ENCODE results near the gene COIL. TPM values are rescaled to one million over a fixed set of nuclear protein-coding genes. Genes with fewer than 3 reads are reported as not detected.
"Not testable (repeated sequence)": the region's sequence is repeated elsewhere in the genome, so short reads cannot be mapped to it uniquely, and the experiment has no call there.

COIL gene
- total and polyA plus RNA-seq, 3 experiments from 2014 or later, result 13.4 to 23.5 (median 22.3) TPM

DNA sequence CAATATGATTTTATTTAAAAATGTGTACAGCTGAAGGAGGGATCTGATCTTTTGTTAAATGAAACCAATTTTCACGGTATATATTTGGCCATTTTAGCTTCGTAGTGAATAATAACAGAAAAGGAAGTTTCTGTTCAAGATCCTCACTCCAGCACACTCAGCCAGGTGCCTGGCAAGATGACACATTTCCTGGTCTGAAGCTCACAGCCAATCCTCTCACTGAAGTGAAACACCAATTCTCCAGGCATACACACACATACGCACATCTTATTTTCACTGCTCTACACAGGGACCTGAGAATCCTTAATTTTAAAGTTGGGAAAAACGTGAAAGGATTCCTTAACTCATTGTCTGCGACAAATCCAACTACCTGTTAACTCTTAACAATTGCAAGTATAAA, 22.6 kb downstream of the COIL start:
- H3K27ac ChIP-seq (ENCODE audit: low read depth, low read length); H3K4me3 ChIP-seq (ENCODE audit: low read length); H3K27me3 Mint-ChIP-seq; DNase-seq; H3K4me3 Mint-ChIP-seq; H3K4me1 ChIP-seq (ENCODE audit: insufficient read depth, low read length); H3K4me1 Mint-ChIP-seq; H3K9me3 Mint-ChIP-seq; H3K27me3 ChIP-seq (ENCODE audit: insufficient read depth, low read length, poor library complexity, severe bottlenecking); POLR2A ChIA-PET; H3K9me3 ChIP-seq (ENCODE audit: low read length): not testable (repeated sequence)
- H3K36me3 Mint-ChIP-seq, result peaks cover 23 to 83% (median 39%) of the 10 kb centered on the region in 3 donors
- peak overlapping the region in 1 of 8 donors; percentile 23 for H3K27ac Mint-ChIP-seq
- peaks cover 33% of the 10 kb centered on the region for H3K36me3 ChIP-seq (ENCODE audit: insufficient read depth, low read length)
- CTCF ChIA-PET, result interaction anchor here (0.6 kb wide), 1 partner anchor 44 kb away, joined by 3 read pairs; no protein-coding TSS in a partner anchor

DNA sequence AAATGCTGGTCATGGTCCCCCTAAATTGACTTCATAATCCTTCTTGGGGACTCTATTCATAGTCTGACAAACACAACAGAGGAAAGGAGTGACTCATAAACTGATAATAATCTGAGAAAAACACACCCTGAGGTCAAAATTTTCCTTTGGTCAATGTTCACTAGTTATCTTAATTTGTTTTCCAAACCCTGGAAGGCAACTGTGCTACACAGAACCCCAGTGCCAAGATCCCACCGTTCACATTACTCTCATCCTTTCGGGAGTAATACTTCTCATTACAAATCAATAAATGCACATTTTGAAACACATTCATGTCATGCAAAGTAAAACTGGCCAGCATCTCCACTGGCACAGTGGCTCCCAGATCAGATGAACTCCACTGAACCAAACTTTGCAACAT, 23.2 kb downstream of the COIL start:
- POLR2A ChIA-PET, result no interaction called here

DNA sequence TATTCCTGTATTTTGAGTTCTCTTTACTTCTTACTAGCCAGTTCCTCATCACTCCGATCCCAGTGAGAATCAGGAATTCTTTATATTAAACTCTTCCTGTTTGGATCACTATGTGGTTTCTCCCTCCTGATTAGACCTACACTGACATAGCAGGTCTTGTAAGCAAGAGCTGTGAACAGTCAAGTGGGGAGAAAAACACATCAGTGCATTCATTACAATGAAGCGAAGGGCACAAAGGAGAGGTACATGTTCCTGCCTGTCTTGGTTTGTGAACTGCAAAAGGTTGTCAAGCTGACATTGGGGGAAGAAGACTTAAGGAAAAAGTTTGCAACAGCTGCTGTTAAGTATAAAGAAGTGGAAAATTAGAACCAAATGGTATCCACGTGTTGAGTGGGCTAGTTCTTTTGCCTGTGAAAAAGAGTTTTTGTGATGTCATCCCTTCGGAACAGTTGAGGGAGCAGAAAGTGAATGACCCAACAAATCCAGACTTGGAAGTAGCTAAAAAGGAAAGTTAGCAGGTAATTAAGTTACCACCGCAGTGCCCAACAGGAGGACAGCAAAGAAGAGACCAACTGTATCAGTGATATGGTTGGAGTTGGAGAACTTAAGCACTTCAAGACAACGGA, 24.0 kb downstream of the COIL start:
- Histone ChIP-seq H3K27me3 (ENCODE audit: insufficient read depth, low read length, poor library complexity, severe bottlenecking) (no peaks in the 10 kb centered on the region), H3K4me1 (ENCODE audit: insufficient read depth, low read length) (no peaks in the 10 kb centered on the region), H3K4me3 (ENCODE audit: low read length) (no peak overlapping the region), H3K36me3 (ENCODE audit: insufficient read depth, low read length) (peaks cover 26% of the 10 kb centered on the region), H3K27ac (ENCODE audit: low read depth, low read length) (no peak overlapping the region), H3K9me3 (ENCODE audit: low read length) (no peaks in the 10 kb centered on the region)
- POLR2A ChIA-PET, result no interaction called here
- Mint-ChIP-seq H3K4me3 (no peak overlapping the region), H3K9me3 (no peaks in the 10 kb centered on the region), H3K27ac (no peak overlapping the region), H3K36me3 (peaks cover 21 to 73% (median 35%) of the 10 kb centered on the region in 3 donors), H3K27me3 (no peaks in the 10 kb centered on the region), H3K4me1 (no peaks in the 10 kb centered on the region)
- CTCF ChIA-PET, result interaction anchor here (1.6 kb wide), 1 partner anchor 119 kb away, joined by 4 read pairs; no protein-coding TSS in a partner anchor
- DNase-seq, result no peak

More for the DNA sequence above, 23.2 kb downstream of the COIL start:
- no peaks in the 10 kb centered on the region for H3K27me3 ChIP-seq (ENCODE audit: insufficient read depth, low read length, poor library complexity, severe bottlenecking)
- no peaks in the 10 kb centered on the region for H3K4me1 Mint-ChIP-seq
- DNase-seq, result no peak
- no peaks in the 10 kb centered on the region for H3K9me3 ChIP-seq (ENCODE audit: low read length)
- peaks cover 31% of the 10 kb centered on the region for H3K36me3 ChIP-seq (ENCODE audit: insufficient read depth, low read length)
- H3K4me3 Mint-ChIP-seq, result no peak overlapping the region
- no peaks in the 10 kb centered on the region for H3K9me3 Mint-ChIP-seq
- CTCF ChIA-PET, result interaction anchor here (0.6 kb wide), 1 partner anchor 43 kb away, joined by 3 read pairs; no protein-coding TSS in a partner anchor
- H3K4me1 ChIP-seq (ENCODE audit: insufficient read depth, low read length), result no peaks in the 10 kb centered on the region
- H3K27ac ChIP-seq (ENCODE audit: low read depth, low read length), result no peak overlapping the region
- no peak overlapping the region for H3K4me3 ChIP-seq (ENCODE audit: low read length)
- H3K27me3 Mint-ChIP-seq, result no peaks in the 10 kb centered on the region
- H3K27ac Mint-ChIP-seq, result no peak overlapping the region
- peaks cover 23 to 79% (median 36%) of the 10 kb centered on the region in 3 donors for H3K36me3 Mint-ChIP-seq

DNA sequence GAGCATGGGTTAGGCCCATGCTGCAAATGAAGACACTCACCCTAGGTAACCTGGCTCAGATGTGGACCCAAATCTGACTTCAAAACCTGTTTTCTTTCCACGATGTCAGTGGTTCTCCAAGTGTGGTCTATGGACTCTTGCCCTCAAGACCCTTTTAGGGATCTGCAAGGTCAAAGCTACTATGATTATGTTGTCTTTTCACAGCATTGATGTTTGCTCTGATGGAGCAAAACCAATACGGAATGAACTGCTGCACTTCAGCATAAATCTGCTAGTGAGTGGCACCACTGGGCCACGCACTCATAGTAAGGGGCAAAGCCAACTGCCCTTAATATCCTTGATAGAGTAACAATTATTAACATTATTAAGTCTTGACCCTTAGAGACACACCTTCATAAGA, 25.4 kb downstream of the COIL start:
- no peak overlapping the region for H3K27ac ChIP-seq (ENCODE audit: low read depth, low read length)
- no peaks in the 10 kb centered on the region for H3K27me3 ChIP-seq (ENCODE audit: insufficient read depth, low read length, poor library complexity, severe bottlenecking)
- ChIA-PET POLR2A (no interaction called here), CTCF (interaction anchor here (1.2 to 1.6 kb wide), 3 partner anchors 25 to 118 kb away, joined by 3 to 5 read pairs (median 4); no protein-coding TSS in a partner anchor)
- peaks cover 0 to 4% (median 0%) of the 10 kb centered on the region in 5 donors for H3K9me3 Mint-ChIP-seq
- H3K4me1 ChIP-seq (ENCODE audit: insufficient read depth, low read length), result no peaks in the 10 kb centered on the region
- no peaks in the 10 kb centered on the region for H3K9me3 ChIP-seq (ENCODE audit: low read length)
- peaks cover 21% of the 10 kb centered on the region for H3K36me3 ChIP-seq (ENCODE audit: insufficient read depth, low read length)
- no peak for DNase-seq
- H3K4me1 Mint-ChIP-seq, result no peaks in the 10 kb centered on the region
- H3K36me3 Mint-ChIP-seq, result peaks cover 21 to 61% (median 31%) of the 10 kb centered on the region in 3 donors
- no peaks in the 10 kb centered on the region for H3K27me3 Mint-ChIP-seq
- H3K27ac Mint-ChIP-seq, result no peak overlapping the region
- H3K4me3 Mint-ChIP-seq, result no peak overlapping the region
- H3K4me3 ChIP-seq (ENCODE audit: low read length), result no peak overlapping the region

DNA sequence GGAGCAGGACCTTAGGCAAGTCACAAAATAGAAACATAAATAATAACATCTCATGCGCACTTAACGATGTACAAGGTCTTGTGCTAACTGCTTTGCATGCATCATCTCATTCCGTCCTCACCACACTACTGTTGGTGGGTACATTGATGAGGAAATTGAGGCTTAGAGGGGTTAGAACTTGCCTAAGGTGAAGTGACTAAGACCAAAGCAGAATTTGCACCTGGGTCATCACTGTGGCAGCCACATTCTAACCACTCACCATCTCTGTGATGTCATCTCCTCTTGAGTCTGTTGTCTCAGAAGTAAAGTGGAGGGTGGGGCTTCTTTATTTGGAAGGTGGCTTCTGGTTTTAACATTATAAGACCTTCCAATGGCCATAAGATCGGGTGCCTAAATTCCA, 26.6 kb downstream of the COIL start:
- Histone ChIP-seq H3K9me3 (ENCODE audit: low read length) (no peaks in the 10 kb centered on the region), H3K36me3 (ENCODE audit: insufficient read depth, low read length) (peaks cover 21% of the 10 kb centered on the region), H3K27me3 (ENCODE audit: insufficient read depth, low read length, poor library complexity, severe bottlenecking) (no peaks in the 10 kb centered on the region), H3K27ac (ENCODE audit: low read depth, low read length) (no peak overlapping the region), H3K4me1 (ENCODE audit: insufficient read depth, low read length) (no peaks in the 10 kb centered on the region), H3K4me3 (ENCODE audit: low read length) (no peak overlapping the region)
- Mint-ChIP-seq H3K4me3 (no peak overlapping the region), H3K27me3 (no peaks in the 10 kb centered on the region), H3K4me1 (no peaks in the 10 kb centered on the region), H3K27ac (no peak overlapping the region), H3K9me3 (peaks cover 0 to 14% (median 2%) of the 10 kb centered on the region in 5 donors), H3K36me3 (peaks cover 26 to 54% (median 27%) of the 10 kb centered on the region in 3 donors)
- ChIA-PET POLR2A (no interaction called here), CTCF (no interaction called here)
- DNase-seq, result no peak

DNA sequence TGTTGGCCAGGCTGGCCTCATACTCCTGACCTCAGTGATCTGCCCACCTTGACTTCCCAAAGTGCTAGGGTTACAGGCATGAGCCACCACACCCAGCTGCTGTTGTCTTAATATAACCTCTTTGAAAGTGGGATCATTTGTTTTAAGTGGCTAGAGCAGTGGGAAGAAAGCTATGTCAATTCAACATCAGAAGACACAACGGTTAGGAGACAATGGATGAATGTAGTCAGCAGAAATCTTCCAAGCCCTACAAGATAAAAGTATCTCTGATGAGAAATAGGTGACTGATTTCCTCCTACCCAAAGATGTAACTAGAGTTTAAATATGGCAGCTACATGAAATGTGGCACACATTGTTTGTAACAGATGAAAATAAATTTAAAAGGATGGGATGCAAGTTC, 27.0 kb downstream of the COIL start:
- Mint-ChIP-seq H3K27me3 (no peaks in the 10 kb centered on the region), H3K4me1 (no peaks in the 10 kb centered on the region), H3K4me3 (no peak overlapping the region), H3K27ac (peak overlapping the region in 1 of 8 donors; percentile 34), H3K9me3 (peaks cover 0 to 14% (median 3%) of the 10 kb centered on the region in 5 donors), H3K36me3 (peaks cover 25 to 50% (median 26%) of the 10 kb centered on the region in 3 donors)
- no peaks in the 10 kb centered on the region for H3K27me3 ChIP-seq (ENCODE audit: insufficient read depth, low read length, poor library complexity, severe bottlenecking)
- no peaks in the 10 kb centered on the region for H3K9me3 ChIP-seq (ENCODE audit: low read length)
- H3K4me3 ChIP-seq (ENCODE audit: low read length), result no peak overlapping the region
- no peak for DNase-seq
- no peaks in the 10 kb centered on the region for H3K4me1 ChIP-seq (ENCODE audit: insufficient read depth, low read length)
- no peak overlapping the region for H3K27ac ChIP-seq (ENCODE audit: low read depth, low read length)
- ChIA-PET CTCF (no interaction called here), POLR2A (no interaction called here)
- peaks cover 18% of the 10 kb centered on the region for H3K36me3 ChIP-seq (ENCODE audit: insufficient read depth, low read length)

DNA sequence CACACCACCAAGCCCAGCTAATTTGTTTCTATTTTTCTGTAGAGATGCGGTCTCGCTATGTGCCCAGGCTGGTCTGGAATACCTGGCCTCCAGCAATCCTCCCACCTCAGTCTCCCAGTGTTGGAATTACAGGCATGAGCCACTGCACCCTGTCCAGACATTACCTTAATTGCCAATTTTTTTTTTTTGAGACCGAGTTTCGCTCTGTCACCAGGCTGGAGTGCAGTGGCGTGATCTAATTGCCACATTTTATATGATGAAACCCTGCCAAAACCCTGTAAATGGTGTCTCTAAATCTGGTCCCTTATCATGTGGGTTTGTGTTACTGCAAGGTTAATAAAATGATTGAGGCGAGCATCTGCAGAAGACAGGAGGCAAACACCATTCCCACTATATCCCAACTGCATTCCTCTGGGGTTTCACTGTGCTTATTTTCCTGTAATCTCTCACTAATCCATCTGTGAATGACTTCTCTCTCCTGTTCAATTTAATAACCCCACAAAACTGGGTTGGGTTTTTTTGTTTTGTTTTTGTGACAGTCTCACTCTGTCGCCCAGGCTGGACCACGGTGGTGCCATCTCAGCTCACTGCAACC, 27.6 kb downstream of the COIL start:
- Histone ChIP-seq H3K27me3 (ENCODE audit: insufficient read depth, low read length, poor library complexity, severe bottlenecking) (no peaks in the 10 kb centered on the region), H3K36me3 (ENCODE audit: insufficient read depth, low read length) (peaks cover 17% of the 10 kb centered on the region), H3K4me1 (ENCODE audit: insufficient read depth, low read length) (no peaks in the 10 kb centered on the region), H3K27ac (ENCODE audit: low read depth, low read length) (no peak overlapping the region), H3K9me3 (ENCODE audit: low read length) (no peaks in the 10 kb centered on the region), H3K4me3 (ENCODE audit: low read length) (no peak overlapping the region)
- H3K4me3 Mint-ChIP-seq, result no peak overlapping the region
- ChIA-PET CTCF (interaction anchor here (1.0 kb wide), 1 partner anchor 113 kb away, joined by 3 read pairs; no protein-coding TSS in a partner anchor), POLR2A (no interaction called here)
- H3K4me1 Mint-ChIP-seq, result no peaks in the 10 kb centered on the region
- H3K27ac Mint-ChIP-seq, result peak overlapping the region in 1 of 8 donors; percentile 34
- peaks cover 22 to 44% (median 23%) of the 10 kb centered on the region in 3 donors for H3K36me3 Mint-ChIP-seq
- H3K9me3 Mint-ChIP-seq, result peaks cover 0 to 14% (median 3%) of the 10 kb centered on the region in 5 donors
- H3K27me3 Mint-ChIP-seq, result no peaks in the 10 kb centered on the region
- no peak for DNase-seq

DNA sequence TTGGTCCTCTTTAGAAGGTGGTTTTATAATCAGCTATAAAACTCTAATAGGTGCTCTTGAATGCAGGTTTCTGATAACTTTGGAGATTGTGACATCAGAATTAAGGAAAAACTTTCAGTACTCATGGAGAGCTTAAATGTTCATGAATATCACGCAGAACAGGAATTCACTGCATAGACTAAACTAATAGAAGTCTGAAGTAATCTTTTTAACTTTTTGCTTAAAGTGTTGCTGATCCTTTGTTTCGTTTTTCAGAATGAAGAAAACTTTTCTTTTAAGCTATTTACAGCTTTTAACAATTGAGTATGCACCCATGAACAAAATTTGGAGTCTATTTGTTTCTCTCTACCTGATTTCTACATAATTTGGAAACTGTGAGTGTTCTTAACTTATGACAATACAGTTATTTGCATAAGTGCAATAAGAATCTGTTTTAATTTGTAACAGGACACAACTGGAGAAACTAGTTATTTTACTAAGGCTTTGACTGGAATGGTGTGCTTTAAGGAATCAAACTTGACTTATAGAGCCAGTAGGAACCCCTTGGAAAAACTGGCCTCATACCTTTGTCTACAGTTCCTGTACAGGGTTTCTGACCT, 30.0 kb downstream of the COIL start:
- Mint-ChIP-seq H3K9me3 (peaks cover 0 to 14% (median 3%) of the 10 kb centered on the region in 5 donors), H3K36me3 (peaks cover 7 to 21% (median 12%) of the 10 kb centered on the region in 3 donors), H3K27me3 (peaks cover 0 to 3% of the 10 kb centered on the region in 2 donors), H3K27ac (no peak overlapping the region), H3K4me3 (no peak overlapping the region), H3K4me1 (no peaks in the 10 kb centered on the region)
- DNase-seq, result no peak
- Histone ChIP-seq H3K9me3 (ENCODE audit: low read length) (no peaks in the 10 kb centered on the region), H3K27me3 (ENCODE audit: insufficient read depth, low read length, poor library complexity, severe bottlenecking) (no peaks in the 10 kb centered on the region), H3K4me1 (ENCODE audit: insufficient read depth, low read length) (no peaks in the 10 kb centered on the region), H3K27ac (ENCODE audit: low read depth, low read length) (no peak overlapping the region), H3K4me3 (ENCODE audit: low read length) (no peak overlapping the region), H3K36me3 (ENCODE audit: insufficient read depth, low read length) (peaks cover 6% of the 10 kb centered on the region)
- CTCF ChIA-PET, result no interaction called here
- POLR2A ChIA-PET, result no interaction called here
